Kidney epithelial cell (primary cell): ENCODE data around the gene CCT5. TPM values are rescaled to one million over a fixed set of nuclear protein-coding genes. Genes with fewer than 3 reads are reported as not detected.

Source experiments
- DNase-seq: peaks from one replicate; pipeline ENCODE4 v3.0.0-alpha.2; 2010; ENCODE audit warnings: low read depth
- H3K27me3 ChIP-seq: 2 replicates; pipeline ENCODE4 v1.6.0; 2011; ENCODE audit warnings: low read length; ENCODE audit not compliant: control insufficient read depth, insufficient read depth
- H3K36me3 ChIP-seq: 2 replicates; pipeline ENCODE4 v1.5.1; 2011; ENCODE audit warnings: low read length; ENCODE audit not compliant: control insufficient read depth, insufficient read depth
- H3K4me3 ChIP-seq: 2 replicates; pipeline ENCODE4 v1.5.1; 2011; ENCODE audit warnings: low read depth, mild to moderate bottlenecking, control low read depth, low read length
- total RNA-seq: library from RNA; depleted of rRNA; stranded (reverse); fragments of >200 nt; gene quantifications from 2 replicates; pipeline ENCODE4 v1.2.3, GENCODE V29; 2015
- TF ChIP-seq, protein P1 (sequence below): IDR thresholded peaks from 2 replicates; pipeline ENCODE4 v1.5.1; 2011; ENCODE audit warnings: mild to moderate bottlenecking, moderate library complexity, low read length, control low read depth, inconsistent platforms; ENCODE audit not compliant: insufficient read depth, poor library complexity, severe bottlenecking

Gene CCT5
- total RNA-seq, 1 donor from 2014 or later, result 506 TPM

DNA sequence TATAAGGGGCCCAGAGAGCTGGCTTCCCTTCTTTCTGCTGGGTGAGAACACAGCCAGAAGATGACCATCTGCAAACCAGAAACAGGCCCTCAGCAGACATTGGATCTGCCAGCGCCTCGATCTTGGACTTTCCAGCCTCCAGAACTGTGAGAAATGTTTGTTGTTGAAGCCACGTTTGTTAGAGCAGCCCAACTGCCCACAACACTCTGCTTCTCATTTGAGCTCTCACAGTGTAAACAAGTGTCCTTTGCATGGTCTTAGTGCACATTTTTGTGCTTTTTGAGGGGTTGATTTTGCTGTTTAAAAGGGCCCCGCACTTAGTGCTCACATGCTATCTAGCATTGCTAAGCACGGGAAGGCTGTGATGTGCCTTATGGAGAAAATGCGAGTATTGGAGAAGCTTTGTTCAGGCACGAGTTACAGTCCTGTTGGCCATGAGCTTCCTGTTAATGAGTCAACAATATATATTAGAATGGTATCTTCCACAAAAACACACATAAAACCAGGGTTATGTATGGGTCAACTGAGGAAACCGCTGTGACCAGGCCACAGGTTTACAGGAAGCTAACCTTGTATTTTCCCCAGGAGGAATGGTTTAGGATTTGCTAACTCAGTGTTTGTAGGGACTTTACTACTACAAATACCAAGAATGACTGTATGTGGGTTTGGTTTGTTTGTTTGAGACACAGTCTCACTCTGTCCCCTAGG is 45.7 kb downstream of the CCT5 start:
- no peaks in the 10 kb centered on the region for H3K27me3 ChIP-seq
- no peaks in the 10 kb centered on the region for H3K36me3 ChIP-seq
- H3K4me3 ChIP-seq, result no peak overlapping the region
- TF ChIP-seq, protein P1, sequence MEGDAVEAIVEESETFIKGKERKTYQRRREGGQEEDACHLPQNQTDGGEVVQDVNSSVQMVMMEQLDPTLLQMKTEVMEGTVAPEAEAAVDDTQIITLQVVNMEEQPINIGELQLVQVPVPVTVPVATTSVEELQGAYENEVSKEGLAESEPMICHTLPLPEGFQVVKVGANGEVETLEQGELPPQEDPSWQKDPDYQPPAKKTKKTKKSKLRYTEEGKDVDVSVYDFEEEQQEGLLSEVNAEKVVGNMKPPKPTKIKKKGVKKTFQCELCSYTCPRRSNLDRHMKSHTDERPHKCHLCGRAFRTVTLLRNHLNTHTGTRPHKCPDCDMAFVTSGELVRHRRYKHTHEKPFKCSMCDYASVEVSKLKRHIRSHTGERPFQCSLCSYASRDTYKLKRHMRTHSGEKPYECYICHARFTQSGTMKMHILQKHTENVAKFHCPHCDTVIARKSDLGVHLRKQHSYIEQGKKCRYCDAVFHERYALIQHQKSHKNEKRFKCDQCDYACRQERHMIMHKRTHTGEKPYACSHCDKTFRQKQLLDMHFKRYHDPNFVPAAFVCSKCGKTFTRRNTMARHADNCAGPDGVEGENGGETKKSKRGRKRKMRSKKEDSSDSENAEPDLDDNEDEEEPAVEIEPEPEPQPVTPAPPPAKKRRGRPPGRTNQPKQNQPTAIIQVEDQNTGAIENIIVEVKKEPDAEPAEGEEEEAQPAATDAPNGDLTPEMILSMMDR, result no peak
- no peak for DNase-seq

GRCh38 chr5:10297646-10298204 is 47.6 kb downstream of the CCT5 start:
- H3K36me3 ChIP-seq, result no peaks in the 10 kb centered on the region
- DNase-seq, result no peak
- TF ChIP-seq, protein P1, result no peak
- no peak overlapping the region for H3K4me3 ChIP-seq
- H3K27me3 ChIP-seq, result no peaks in the 10 kb centered on the region

DNA sequence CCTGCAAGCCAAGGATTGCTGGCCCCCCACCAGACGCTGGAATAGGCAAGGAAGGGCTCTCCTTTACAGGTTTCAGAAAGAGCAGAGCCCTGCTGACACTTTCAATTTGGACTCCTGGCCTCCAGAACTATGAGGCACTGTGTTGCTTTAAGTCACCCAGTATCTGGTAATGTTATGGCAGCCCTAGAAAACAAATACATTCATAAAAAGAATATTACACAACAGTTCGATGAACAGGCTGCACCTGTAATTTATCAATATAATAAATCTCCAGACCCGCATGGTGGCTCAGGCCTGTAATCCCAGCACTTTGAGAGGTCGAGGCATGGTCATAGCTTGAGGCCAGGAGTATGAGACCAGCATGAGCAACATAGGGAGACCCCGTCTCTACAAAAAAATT is 50.2 kb downstream of the CCT5 start:
- DNase-seq, result no peak
- Histone ChIP-seq H3K27me3 (no peaks in the 10 kb centered on the region), H3K36me3 (no peaks in the 10 kb centered on the region), H3K4me3 (no peak overlapping the region)
- TF ChIP-seq, protein P1, result no peak

DNA sequence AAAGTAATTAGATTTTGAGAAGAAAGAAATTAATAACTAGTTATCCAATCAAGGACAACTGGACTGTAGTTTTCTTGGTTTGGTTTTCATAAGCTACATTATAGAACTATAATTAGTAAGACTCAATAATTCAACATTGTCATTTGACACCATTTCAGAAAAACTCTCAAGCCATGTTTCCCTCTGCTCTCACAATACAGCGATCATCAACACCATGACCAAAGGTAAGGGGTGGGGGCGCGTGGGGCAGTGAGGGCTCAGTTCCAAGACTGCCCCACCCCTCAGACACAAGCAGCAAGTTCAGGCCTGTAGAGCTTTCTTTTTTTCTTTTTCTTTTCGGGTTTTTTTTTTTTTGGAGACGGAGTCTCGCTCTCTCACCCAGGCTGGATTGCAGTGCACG is 51.2 kb downstream of the CCT5 start:
- no peak for DNase-seq
- Histone ChIP-seq H3K36me3 (no peaks in the 10 kb centered on the region), H3K27me3 (no peaks in the 10 kb centered on the region), H3K4me3 (no peak overlapping the region)
- TF ChIP-seq, protein P1, result no peak

DNA sequence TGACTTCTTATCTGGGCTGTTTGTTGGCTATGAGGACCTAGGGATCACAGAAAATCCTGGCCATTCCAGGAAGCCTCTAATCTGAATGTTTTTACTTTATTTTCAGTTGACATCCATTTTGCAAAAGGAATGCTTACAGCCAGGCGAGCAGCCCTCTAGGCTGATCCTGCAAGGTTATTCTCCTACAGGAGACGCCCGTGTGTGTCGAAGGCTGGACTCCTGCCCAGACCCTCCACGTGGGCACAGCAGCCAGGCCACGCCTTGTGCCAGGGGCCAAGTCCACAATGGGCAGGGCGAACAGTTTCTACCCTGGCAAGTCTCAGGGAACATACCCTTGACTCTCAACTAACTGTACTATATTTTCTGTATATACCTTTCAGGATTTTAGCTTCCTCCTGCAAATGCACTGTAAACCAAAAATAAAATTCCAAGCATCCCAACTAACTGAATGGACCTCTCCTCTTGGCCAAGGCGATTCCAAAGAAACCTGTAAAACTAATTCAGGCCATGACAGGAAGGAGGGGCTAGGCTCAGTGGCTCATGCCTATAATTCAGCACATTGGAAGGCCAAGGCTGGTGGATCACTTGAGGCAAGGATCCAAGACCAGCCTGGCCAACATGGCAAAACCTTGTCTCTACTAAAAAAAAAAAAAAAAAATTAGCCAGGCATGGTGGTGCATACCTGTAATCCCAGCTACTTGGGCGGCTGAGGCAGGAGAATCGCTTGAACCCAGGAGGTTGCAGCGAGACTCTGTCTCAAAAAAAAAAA is 51.9 kb downstream of the CCT5 start:
- H3K4me3 ChIP-seq, result no peak overlapping the region
- no peak for DNase-seq

More for the DNA sequence above, 51.9 kb downstream of the CCT5 start:
- H3K36me3 ChIP-seq, result no peaks in the 10 kb centered on the region
- TF ChIP-seq, protein P1, result no peak
- no peaks in the 10 kb centered on the region for H3K27me3 ChIP-seq
